Gastroesophageal sphincter (tissue), 4 donors: ENCODE data around the gene LONP1. TPM values are rescaled to one million over a fixed set of nuclear protein-coding genes. Genes with fewer than 3 reads are reported as not detected.

ENCODE experiments used
- ATAC-seq: fragments of 150-250 bp; one replicate; pipeline ENCODE4 v1.9.1; 2016; ENCODE audit warnings: mild to moderate bottlenecking, moderate library complexity
- H3K27ac ChIP-seq, 4 donors: fragments of 200-600 bp; sonication (generic) in 3 of 4; 1 replicate in 3 of 4; 2 replicates in 1 of 4; pipeline ENCODE4 v1.5.1; 2016 to 2019
- H3K27me3 ChIP-seq: fragments of 200-600 bp; sonication (generic); one replicate; pipeline ENCODE4 v1.5.1; 2019
- H3K36me3 ChIP-seq, 2 donors: fragments of 200-600 bp; sonication (generic); one replicate each; pipeline ENCODE4 v1.5.1; 2019; ENCODE audit warnings: control low read depth in 1 of 2
- H3K4me1 ChIP-seq, 3 donors: fragments of 200-600 bp; sonication (generic); 1 replicate in 2 of 3; 2 replicates in 1 of 3; pipeline ENCODE4 v1.5.1; 2016 to 2019; ENCODE audit warnings: control low read depth in 2 of 3
- H3K4me3 ChIP-seq, 2 donors: fragments of 200-600 bp; sonication (generic); one replicate each; pipeline ENCODE4 v1.5.1; 2019; ENCODE audit warnings: mild to moderate bottlenecking in 1 of 2, moderate library complexity in 1 of 2
- H3K9me3 ChIP-seq, 3 donors: fragments of 200-600 bp; sonication (generic); one replicate each; pipeline ENCODE4 v1.5.1; 2017 to 2019; ENCODE audit warnings: control low read depth in 2 of 3
- CTCF ChIP-seq, 4 experiments: fragments of 200-600 bp in 2 of 4; fragments of 450-650 bp in 2 of 4; sonication (generic) in 1 of 4; IDR thresholded peaks; one replicate each; pipeline ENCODE4 v1.5.1; 2017 to 2019; ENCODE audit warnings: antibody characterized with exemption in 4 of 4, mild to moderate bottlenecking in 2 of 4, moderate library complexity in 2 of 4
- EP300 ChIP-seq: sonication (generic); formaldehyde crosslinking; IDR thresholded peaks from one replicate; pipeline ENCODE4 v1.6.1; 2017; ENCODE audit warnings: antibody characterized with exemption, mild to moderate bottlenecking
- POLR2A ChIP-seq, 2 donors: fragments of 450-650 bp; IDR thresholded peaks; one replicate each; pipeline ENCODE4 v1.6.1; 2017; ENCODE audit warnings: antibody characterized with exemption in 2 of 2, mild to moderate bottlenecking in 2 of 2, moderate library complexity in 1 of 2
- POLR2AphosphoS5 ChIP-seq: sonication (generic); formaldehyde crosslinking; IDR thresholded peaks from one replicate; pipeline ENCODE4 v1.6.1; 2017; ENCODE audit warnings: antibody characterized with exemption
- WGBS, 2 donors: methylation state at CpG; one replicate each; pipeline ENCODE4 v1.1.5; 2018; ENCODE audit warnings: low coverage in 1 of 2; 5-methylcytosine and 5-hydroxymethylcytosine counted together
- total RNA-seq, 4 donors: library from RNA; depleted of rRNA; stranded (reverse); fragments of >200 nt; gene quantifications; one replicate each; pipeline ENCODE4 v1.1.0, GENCODE V29; 2016

LONP1 gene
- total RNA-seq, 4 donors from 2014 or later, result 44.5 to 73.2 (median 64.1) TPM

GRCh38 chr19:5694956-5695648 lies 24.8 kb downstream of the LONP1 start:
- Histone ChIP-seq H3K27ac (no peak overlapping the region), H3K4me1 (peaks cover 0 to 37% (median 11%) of the 10 kb centered on the region in 3 donors), H3K4me3 (no peak overlapping the region), H3K9me3 (no peaks in the 10 kb centered on the region), H3K36me3 (peaks cover 0 to 88% of the 10 kb centered on the region in 2 donors), H3K27me3 (no peaks in the 10 kb centered on the region)
- no peak for ATAC-seq
- TF ChIP-seq POLR2AphosphoS5, result no peak
- TF ChIP-seq CTCF (IDR thresholded peaks at IDR 0.05), result no peak
- TF ChIP-seq POLR2A (IDR thresholded peaks at IDR 0.05), result no peak
- no peak for TF ChIP-seq EP300
- 100% methylated on average over 1 to 3 of the region's 8 CpGs for whole genome bisulfite sequencing, 2 donors

DNA sequence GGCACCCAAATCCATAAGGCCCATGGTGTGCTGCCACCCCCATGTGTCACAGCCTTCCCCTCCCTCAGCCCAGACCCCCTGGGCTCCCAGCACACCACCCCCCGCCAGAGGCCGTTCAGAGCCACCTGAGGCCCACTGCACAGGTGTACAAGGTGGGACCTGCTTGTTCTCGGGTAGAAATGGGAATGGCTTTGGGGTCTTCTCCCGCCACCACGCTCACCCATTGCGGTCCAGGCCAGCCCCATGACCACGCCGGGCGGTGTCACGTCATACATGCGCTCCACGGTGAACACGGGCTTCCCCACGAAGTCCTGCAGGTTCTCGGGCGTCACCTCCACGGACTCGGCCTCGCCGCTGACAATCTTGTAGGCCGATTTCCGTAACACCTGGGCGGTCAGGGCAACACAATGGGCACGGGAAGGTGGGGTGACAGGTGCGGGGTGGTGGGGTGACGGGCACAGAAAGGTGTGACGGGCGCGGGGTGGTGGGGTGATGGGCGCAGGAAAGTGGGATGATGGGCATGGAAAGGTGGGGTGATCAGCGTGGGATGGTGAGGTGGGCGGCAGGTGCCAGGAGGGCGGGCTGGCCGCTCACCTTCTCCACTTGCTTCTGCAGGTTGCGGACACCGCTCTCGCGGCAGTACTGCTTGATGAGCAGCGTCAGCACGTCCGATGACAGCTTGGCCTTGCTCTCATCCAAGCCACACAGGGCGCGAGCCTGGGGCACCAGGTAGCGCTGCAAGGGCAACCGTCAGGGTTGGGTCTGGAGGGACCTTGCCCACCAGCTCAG lies 25.6 kb downstream of the LONP1 start:
- no peak for ATAC-seq
- H3K27me3 ChIP-seq, result no peaks in the 10 kb centered on the region
- H3K4me1 ChIP-seq, result peaks cover 0 to 43% (median 11%) of the 10 kb centered on the region in 3 donors
- no peak overlapping the region for H3K4me3 ChIP-seq
- TF ChIP-seq CTCF (IDR thresholded peaks at IDR 0.05) (no peak), POLR2A (IDR thresholded peaks at IDR 0.05) (no peak), EP300 (no peak), POLR2AphosphoS5 (no peak)
- peaks cover 0 to 81% of the 10 kb centered on the region in 2 donors for H3K36me3 ChIP-seq
- WGBS, 2 donors, result 84 to 97% methylated on average over 6 to 14 of the region's 45 CpGs
- H3K9me3 ChIP-seq, result no peaks in the 10 kb centered on the region
- no peak overlapping the region for H3K27ac ChIP-seq

DNA sequence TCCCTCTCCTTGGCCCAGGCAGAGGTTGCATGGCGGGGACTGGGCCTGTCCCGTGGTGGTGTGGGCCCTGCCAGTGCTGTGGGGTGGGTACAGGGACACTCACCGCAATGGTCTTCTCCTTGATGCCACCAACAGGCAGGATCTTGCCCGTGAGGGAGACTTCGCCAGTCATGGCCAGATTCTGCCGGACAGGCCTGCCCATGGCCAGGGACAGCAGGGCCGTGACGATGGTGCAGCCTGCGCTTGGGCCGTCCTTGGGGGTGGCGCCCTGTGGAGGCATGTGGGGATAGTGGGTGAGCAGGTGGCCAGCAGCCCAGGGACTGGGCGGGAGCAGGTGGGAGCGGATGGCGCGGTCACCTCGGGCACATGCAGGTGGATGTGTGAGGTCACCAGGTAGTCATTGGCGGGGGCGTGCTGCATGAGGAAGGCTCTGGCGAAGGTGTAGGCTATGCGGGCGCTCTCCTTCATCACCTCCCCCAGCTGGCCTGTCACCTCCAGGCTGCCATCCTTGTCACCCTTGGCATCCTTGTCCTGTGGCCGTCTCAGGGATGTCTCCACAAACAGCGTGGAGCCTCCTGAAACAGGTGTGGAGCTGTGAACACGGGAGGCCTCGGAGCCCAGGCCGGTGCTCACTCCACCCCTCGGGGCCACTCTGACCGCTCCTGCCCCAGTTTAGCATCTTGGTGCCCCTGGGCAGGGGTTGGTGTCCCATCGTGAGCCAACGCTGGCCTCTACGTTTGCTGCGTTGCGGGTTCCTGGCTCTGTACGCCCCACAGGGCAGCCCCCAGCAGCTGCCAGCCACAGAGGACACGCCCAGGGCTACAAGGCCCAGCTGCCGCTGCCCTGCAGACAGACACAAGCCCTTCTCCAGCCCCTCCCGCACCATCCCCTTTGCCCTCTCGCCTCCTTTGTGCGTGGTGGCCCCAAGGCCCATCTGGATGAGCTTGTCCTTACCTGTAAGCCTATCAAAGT lies 26.5 kb downstream of the LONP1 start:
- Histone ChIP-seq H3K27ac (peak overlapping the region in 2 of 4 donors; percentile 95), H3K27me3 (no peaks in the 10 kb centered on the region), H3K4me1 (peaks cover 0 to 47% (median 11%) of the 10 kb centered on the region in 3 donors), H3K36me3 (peaks cover 0 to 72% of the 10 kb centered on the region in 2 donors), H3K4me3 (no peak overlapping the region), H3K9me3 (no peaks in the 10 kb centered on the region)
- ATAC-seq, result no peak
- TF ChIP-seq EP300 (no peak), POLR2AphosphoS5 (no peak), CTCF (IDR thresholded peaks at IDR 0.05) (no peak), POLR2A (IDR thresholded peaks at IDR 0.05) (no peak)
- 40 to 71% methylated on average over 1 to 4 of the region's 39 CpGs for WGBS, 2 donors

DNA sequence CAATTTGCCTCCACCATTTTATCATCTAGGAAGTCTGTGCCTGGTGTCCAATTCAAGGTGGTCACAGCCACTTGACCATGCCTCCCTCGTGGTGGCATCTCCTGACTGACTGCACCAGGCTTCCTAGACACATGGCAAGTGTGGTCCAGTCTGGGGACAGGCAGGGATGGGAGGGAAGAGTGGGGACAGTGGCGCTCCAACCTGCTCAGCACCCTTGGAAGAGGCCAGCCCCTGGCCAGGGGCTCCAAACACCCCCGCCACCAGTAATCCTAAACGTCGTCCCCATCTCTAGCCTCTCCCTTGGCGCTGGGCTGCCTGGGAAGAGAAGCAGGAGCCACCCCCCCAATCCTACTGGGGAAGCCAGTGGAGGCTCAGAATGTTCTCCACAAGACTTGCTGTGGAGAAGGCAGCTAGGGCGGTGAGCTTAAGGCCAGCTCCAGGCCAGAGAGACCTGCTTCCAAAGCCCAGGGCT lies 27.2 kb downstream of the LONP1 start:
- Histone ChIP-seq H3K27ac (peak overlapping the region in 3 of 4 donors; percentile 92 to 95 (median 95)), H3K4me3 (no peak overlapping the region), H3K27me3 (no peaks in the 10 kb centered on the region), H3K9me3 (no peaks in the 10 kb centered on the region), H3K4me1 (peaks cover 0 to 49% (median 11%) of the 10 kb centered on the region in 3 donors), H3K36me3 (peaks cover 0 to 64% of the 10 kb centered on the region in 2 donors)
- TF ChIP-seq POLR2A (IDR thresholded peaks at IDR 0.05) (no peak), POLR2AphosphoS5 (no peak)
- no CpG with 5 or more reads among the region's 7 CpGs for WGBS, 2 donors
- ATAC-seq, result no peak
